ENCODE data around the gene MAPKAPK5. TPM values are rescaled to one million over a fixed set of nuclear protein-coding genes. Genes with fewer than 3 reads are reported as not detected.
"Not testable (repeated sequence)": the region's sequence is repeated elsewhere in the genome, so short reads cannot be mapped to it uniquely, and the experiment has no call there.

The MAPKAPK5 gene
- total and polyA plus RNA-seq, 2 experiments from 2014 or later = 41.5 to 77.0 TPM

DNA sequence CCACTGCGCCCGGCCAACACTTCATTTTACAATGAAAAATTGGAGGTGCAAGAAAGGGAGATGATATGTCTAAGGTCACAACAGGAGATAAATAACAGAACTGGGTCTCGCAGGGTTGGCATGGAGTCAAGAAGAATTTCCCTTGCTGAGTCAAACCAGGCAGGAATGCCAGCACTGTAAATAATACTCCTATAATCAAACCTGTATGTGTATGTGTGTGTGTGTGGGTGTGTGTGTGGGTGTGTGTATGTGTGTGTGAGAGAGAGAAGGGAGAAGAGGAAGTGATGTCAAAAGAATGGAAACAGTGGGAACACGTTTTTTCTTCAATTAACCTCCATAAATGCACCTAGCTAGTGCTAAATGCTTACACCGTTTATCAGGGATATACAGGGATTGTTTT is 100.5 kb downstream of the MAPKAPK5 start:
- H3K27me3 ChIP-seq (ENCODE audit: insufficient read depth) = no peaks in the 10 kb centered on the region
- no peaks in the 10 kb centered on the region for H4K20me1 ChIP-seq (replicated peaks; ENCODE audit: insufficient read depth)
- H3K4me1 ChIP-seq (ENCODE audit: insufficient read depth) = no peaks in the 10 kb centered on the region
- H3K4me3 ChIP-seq = no peak overlapping the region
- peaks cover 4% of the 10 kb centered on the region for H3K27me3 Mint-ChIP-seq (ENCODE audit: insufficient read depth, low read depth, poor library complexity)
- no peaks in the 10 kb centered on the region for H3K36me3 Mint-ChIP-seq (ENCODE audit: low read depth)
- no peak overlapping the region for H3K27ac ChIP-seq (ENCODE audit: low read depth)
- TF ChIP-seq, protein P1, sequence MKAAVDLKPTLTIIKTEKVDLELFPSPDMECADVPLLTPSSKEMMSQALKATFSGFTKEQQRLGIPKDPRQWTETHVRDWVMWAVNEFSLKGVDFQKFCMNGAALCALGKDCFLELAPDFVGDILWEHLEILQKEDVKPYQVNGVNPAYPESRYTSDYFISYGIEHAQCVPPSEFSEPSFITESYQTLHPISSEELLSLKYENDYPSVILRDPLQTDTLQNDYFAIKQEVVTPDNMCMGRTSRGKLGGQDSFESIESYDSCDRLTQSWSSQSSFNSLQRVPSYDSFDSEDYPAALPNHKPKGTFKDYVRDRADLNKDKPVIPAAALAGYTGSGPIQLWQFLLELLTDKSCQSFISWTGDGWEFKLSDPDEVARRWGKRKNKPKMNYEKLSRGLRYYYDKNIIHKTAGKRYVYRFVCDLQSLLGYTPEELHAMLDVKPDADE (IDR thresholded peaks at IDR 0.05) = no peak
- no peaks in the 10 kb centered on the region for H3K9me3 Mint-ChIP-seq
- no peaks in the 10 kb centered on the region for H3K79me2 ChIP-seq (replicated peaks; ENCODE audit: insufficient read depth)
- no peaks in the 10 kb centered on the region for H3K4me1 Mint-ChIP-seq
- DNase-seq (ENCODE audit: low spot score) = no peak
- no peak overlapping the region for H3K4me3 Mint-ChIP-seq
- no peaks in the 10 kb centered on the region for H3F3A ChIP-seq (replicated peaks; ENCODE audit: low read depth)
- no peaks in the 10 kb centered on the region for H3K9me2 ChIP-seq (ENCODE audit: insufficient read depth)
- H3K4me2 ChIP-seq = no peak overlapping the region
- H3K27ac Mint-ChIP-seq = peak overlapping the region; percentile 18; the same call in 1 of the 2 replicates
- H3K36me3 ChIP-seq (ENCODE audit: insufficient read depth) = no peaks in the 10 kb centered on the region
- H2AFZ ChIP-seq = no peak overlapping the region
- no peak for ATAC-seq

DNA sequence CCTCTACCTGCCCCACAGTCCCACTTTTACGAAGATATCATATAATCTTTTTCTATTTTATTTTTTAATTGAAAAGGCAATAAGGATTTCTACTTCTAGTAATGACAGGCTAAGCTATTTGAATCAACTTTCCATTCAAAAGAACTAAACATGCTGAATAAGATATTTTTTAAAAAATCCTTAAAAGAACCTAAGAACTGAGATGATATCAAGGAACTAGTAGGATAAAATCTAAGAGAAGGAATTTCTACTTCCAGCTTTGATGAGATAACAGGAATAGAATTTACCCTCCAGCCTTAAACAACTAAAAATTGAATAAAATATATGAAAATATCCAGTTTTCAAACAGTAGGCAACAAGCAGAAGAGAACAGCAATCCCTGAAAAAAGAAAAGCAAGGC is 101.9 kb downstream of the MAPKAPK5 start:
- Histone ChIP-seq H2AFZ (no peak overlapping the region), H3K79me2 (replicated peaks; ENCODE audit: insufficient read depth) (no peaks in the 10 kb centered on the region), H3K27me3 (ENCODE audit: insufficient read depth) (no peaks in the 10 kb centered on the region), H3F3A (replicated peaks; ENCODE audit: low read depth) (no peaks in the 10 kb centered on the region), H3K4me2 (no peak overlapping the region), H3K27ac (ENCODE audit: low read depth) (no peak overlapping the region), H4K20me1 (replicated peaks; ENCODE audit: insufficient read depth) (no peaks in the 10 kb centered on the region), H3K36me3 (ENCODE audit: insufficient read depth) (no peaks in the 10 kb centered on the region), H3K4me3 (no peak overlapping the region), H3K4me1 (ENCODE audit: insufficient read depth) (0 out of 2 replicates have a peak, but pooled peaks cover 5% of the 10 kb centered on the region), H3K9me2 (ENCODE audit: insufficient read depth) (no peaks in the 10 kb centered on the region)
- H3K27me3 Mint-ChIP-seq (ENCODE audit: insufficient read depth, low read depth, poor library complexity) = peaks cover 4% of the 10 kb centered on the region
- no peaks in the 10 kb centered on the region for H3K9me3 Mint-ChIP-seq
- DNase-seq (ENCODE audit: low spot score) (no peak), ATAC-seq (no peak)
- peaks cover 5% of the 10 kb centered on the region for H3K4me1 Mint-ChIP-seq
- H3K36me3 Mint-ChIP-seq (ENCODE audit: low read depth) = no peaks in the 10 kb centered on the region
- TF ChIP-seq ZNF331 (CRISPR knock-in tag; IDR thresholded peaks at IDR 0.05; ENCODE audit: low read depth) (no peak), JUNB (IDR thresholded peaks at IDR 0.05; ENCODE audit: unreplicated experiment) (no peak), NANOG (IDR thresholded peaks at IDR 0.05; ENCODE audit: borderline replicate concordance) (no peak)
- H3K4me3 Mint-ChIP-seq = no peak overlapping the region
- H3K27ac Mint-ChIP-seq = no peak overlapping the region

DNA sequence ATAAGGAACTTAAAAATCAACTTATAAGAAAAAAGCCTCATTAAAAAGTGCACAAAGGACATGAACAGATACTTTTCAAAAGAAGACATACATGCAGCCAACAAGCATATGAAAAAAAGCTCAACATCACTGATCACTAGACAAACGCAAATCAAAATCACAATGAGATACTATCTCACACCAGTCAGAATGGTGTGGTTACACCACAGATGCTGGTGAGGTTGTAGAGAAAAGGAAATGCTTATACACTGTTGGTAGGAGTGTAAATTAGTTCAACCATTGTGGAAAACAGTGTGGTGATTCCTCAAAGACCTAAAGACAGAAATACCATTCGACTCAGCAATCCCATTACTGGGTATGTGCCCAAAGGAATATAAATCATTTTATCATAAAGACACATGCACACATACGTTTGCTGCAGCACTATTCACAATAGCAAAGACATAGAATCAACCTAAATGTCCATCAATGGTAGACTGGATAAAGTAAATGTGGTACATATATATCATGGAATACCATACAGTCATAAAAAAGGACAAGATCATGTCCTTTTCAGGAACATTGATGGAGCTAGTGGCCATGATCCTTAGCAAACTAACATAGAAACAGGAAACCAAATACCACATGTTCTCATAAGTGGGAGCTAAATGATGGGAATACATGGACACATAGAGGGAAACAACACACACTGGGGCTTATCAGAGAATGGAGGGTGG is 109.1 kb downstream of the MAPKAPK5 start:
- H3K27ac ChIP-seq (ENCODE audit: low read depth); H3K4me3 Mint-ChIP-seq; DNase-seq (ENCODE audit: low spot score); H3K27ac Mint-ChIP-seq; H3K79me2 ChIP-seq (replicated peaks; ENCODE audit: insufficient read depth); H3K4me2 ChIP-seq; H3K4me3 ChIP-seq; H3K4me1 ChIP-seq (ENCODE audit: insufficient read depth); H3K27me3 Mint-ChIP-seq (ENCODE audit: insufficient read depth, low read depth, poor library complexity); H3K4me1 Mint-ChIP-seq; H2AFZ ChIP-seq; H3F3A ChIP-seq (replicated peaks; ENCODE audit: low read depth); H3K36me3 ChIP-seq (ENCODE audit: insufficient read depth); H3K9me2 ChIP-seq (ENCODE audit: insufficient read depth); ATAC-seq; H4K20me1 ChIP-seq (replicated peaks; ENCODE audit: insufficient read depth); H3K27me3 ChIP-seq (ENCODE audit: insufficient read depth): not testable (repeated sequence)
- peaks cover 38% of the 10 kb centered on the region for H3K36me3 Mint-ChIP-seq (ENCODE audit: low read depth)
- peaks cover 31% of the 10 kb centered on the region for H3K9me3 Mint-ChIP-seq

Small RNA genes within 50 kb of the gene (microRNA-seq; reads per million reads assigned to microRNA genes)
- gene MIR6761 = not detected

Small RNA genes within 50 kb of the gene (small RNA-seq; reads per million reads assigned to genes)
- not detected for gene MIR6761 (ENCODE audit: low replicate concordance)

Other genes starting within 250 kb of the MAPKAPK5 start
- gene ATXN2, start 242.9 kb upstream of the MAPKAPK5 start, total RNA-seq (2014; rRNA removed; shearing (Covaris generic)) = 44.8 and 52.9 TPM in 2 replicates
- gene ATXN2, start 242.9 kb upstream of the MAPKAPK5 start, polyA plus RNA-seq (2016; fragmentation: Nextera tagmentation; extraction: Ambion mirVana) = 59.5 and 61.0 TPM in 2 replicates
- 17.2 and 19.4 TPM in 2 replicates for gene BRAP, start 156.3 kb upstream of the MAPKAPK5 start, total RNA-seq (2014; rRNA removed; shearing (Covaris generic))
- gene BRAP, start 156.3 kb upstream of the MAPKAPK5 start, polyA plus RNA-seq (2016; fragmentation: Nextera tagmentation; extraction: Ambion mirVana) = 13.6 and 14.9 TPM in 2 replicates
- 23.1 and 24.4 TPM in 2 replicates for gene ACAD10, start 156.2 kb upstream of the MAPKAPK5 start, total RNA-seq (2014; rRNA removed; shearing (Covaris generic))
- gene ACAD10, start 156.2 kb upstream of the MAPKAPK5 start, polyA plus RNA-seq (2016; fragmentation: Nextera tagmentation; extraction: Ambion mirVana) = 15.4 and 16.3 TPM in 2 replicates
- 7.9 and 14.9 TPM in 2 replicates for gene ALDH2, start 75.3 kb upstream of the MAPKAPK5 start, total RNA-seq (2014; rRNA removed; shearing (Covaris generic))
- gene ALDH2, start 75.3 kb upstream of the MAPKAPK5 start, polyA plus RNA-seq (2016; fragmentation: Nextera tagmentation; extraction: Ambion mirVana) = 48.5 and 50.5 TPM in 2 replicates
- gene TMEM116, start 170.9 kb downstream of the MAPKAPK5 start, total RNA-seq (2014; rRNA removed; shearing (Covaris generic)) = 8.0 and 12.0 TPM in 2 replicates
- gene TMEM116, start 170.9 kb downstream of the MAPKAPK5 start, polyA plus RNA-seq (2016; fragmentation: Nextera tagmentation; extraction: Ambion mirVana) = 6.6 and 10.4 TPM in 2 replicates
- gene ERP29, start 171.2 kb downstream of the MAPKAPK5 start, total RNA-seq (2014; rRNA removed; shearing (Covaris generic)) = 90.7 and 91.1 TPM in 2 replicates
- gene ERP29, start 171.2 kb downstream of the MAPKAPK5 start, polyA plus RNA-seq (2016; fragmentation: Nextera tagmentation; extraction: Ambion mirVana) = 166 and 173 TPM in 2 replicates